GM11168 (cell line): Measurements from ENCODE around the gene ZNF638.
"Not testable (repeated sequence)": the region's sequence is repeated elsewhere in the genome, so short reads cannot be mapped to it uniquely, and the experiment has no call there.

Experiments used
- in situ Hi-C: fragments of 300-500 bp; cut with MboI; formaldehyde crosslinking; loops from one replicate; pipeline ENCODE4 v1.12.0; 2022; ENCODE audit warnings: low sequenced_read_pairs; ENCODE audit not compliant: unreplicated experiment

Gene ZNF638

GRCh38 chr2:71389384-71390072 lies 57.9 kb downstream of the ZNF638 start:
- in situ Hi-C loops, result loop anchor here (10.0 kb wide), 1 partner anchor 65 kb away; the partner anchor contains the start of gene DYSF

GRCh38 chr2:71393216-71393615 lies 61.6 kb downstream of the ZNF638 start:
- in situ Hi-C loops, result no loop called here

GRCh38 chr2:71395471-71395870 lies 63.9 kb downstream of the ZNF638 start:
- in situ Hi-C loops, result no loop called here

DNA sequence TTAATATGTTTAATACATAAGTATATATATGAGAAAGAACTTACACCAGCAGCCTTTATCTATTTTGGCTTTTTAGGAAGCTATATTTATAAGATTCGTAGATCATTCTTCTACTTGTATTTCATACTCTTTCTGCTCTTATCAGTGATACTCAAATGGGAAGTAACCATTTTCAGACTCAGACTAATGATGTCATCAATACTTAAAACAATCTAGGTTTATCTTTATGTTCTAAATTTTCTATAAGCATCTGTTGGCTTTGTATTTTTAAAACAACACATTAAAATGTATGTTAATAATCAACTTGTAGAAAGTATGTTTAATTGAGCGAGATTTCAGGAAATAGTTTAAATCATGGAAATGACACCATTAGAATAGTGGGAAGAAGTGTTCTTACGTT lies 70.8 kb downstream of the ZNF638 start:
- in situ Hi-C loops, result no loop called here

DNA sequence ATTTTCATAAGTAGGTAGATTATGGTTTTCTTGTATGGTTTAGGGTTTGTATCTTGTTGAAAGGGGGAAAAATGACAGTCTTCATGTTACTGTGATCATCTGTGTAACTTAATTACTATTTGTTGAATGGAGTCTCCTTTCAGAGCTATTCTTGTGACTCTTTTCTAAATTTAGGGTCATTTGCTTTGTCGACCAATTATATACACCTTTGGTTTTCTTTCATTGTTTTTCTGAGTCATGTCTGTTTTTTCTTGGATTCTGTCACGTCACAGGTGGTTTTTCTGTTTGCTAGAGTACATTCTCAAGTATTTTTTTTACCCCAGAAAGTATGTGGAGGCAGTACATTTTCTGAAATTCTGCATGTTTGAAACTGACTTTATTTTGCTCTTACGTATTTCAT lies 78.0 kb downstream of the ZNF638 start:
- in situ Hi-C loops, result no loop called here

- in situ Hi-C loops, result no loop called here
Observed at GRCh38 chr2:71410696-71411095, 79.1 kb downstream of the ZNF638 start.

DNA sequence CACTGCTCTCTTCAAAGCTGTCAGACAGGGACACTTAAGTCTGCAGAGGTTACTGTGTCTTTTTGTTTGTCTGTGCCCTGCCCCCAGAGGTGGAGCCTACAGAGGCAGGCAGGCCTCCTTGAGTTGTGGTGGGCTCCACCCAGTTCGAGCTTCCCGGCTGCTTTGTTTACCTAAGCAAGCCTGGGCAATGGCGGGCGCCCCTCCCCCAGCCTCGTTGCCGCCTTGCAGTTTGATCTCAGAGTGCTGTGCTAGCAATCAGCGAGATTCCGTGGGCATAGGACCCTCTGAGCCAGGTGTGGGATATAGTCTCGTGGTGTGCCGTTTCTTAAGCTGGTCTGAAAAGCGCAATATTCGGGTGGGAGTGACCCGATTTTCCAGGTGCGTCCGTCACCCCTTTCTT lies 85.3 kb downstream of the ZNF638 start:
- in situ Hi-C loops, result not testable (repeated sequence)

DNA sequence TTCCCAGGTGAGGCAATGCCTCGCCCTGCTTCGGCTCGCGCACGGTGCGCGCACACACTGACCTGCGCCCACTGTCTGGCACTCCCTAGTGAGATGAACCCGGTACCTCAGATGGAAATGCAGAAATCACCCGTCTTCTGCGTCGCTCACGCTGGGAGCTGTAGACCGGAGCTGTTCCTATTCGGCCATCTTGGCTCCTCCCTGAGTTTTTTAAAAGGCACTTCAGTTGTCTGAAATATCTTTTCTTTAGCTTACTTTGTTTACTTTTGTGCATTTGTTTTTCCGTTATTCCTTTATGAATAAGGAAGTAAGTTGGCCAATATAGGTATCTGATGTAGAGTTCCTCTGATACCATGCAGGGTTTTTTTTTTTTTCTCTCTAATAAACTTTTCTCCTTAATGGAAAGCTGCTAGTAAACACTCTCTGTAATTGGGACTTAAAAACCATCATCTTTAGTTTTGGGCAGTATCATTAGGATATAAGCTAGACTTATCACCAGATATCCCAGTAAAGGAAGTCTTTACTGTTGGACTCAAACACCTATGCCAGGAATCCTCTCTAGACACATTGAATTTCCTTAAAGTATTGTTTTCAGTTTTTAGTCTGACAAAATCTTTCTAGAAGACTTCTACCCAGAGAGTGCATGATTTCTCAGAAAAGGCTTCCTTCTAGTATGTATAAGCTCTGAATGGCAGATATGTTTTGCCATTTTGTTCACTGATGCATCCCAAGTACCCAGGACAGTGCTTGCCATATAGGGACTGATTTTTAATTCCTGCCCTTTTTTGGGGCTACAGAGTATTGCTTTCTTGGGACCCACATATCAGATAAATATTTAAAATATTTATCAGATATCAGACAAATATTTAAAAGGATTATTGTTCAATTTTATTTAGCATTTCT lies 86.0 kb downstream of the ZNF638 start:
- in situ Hi-C loops, result no loop called here

GRCh38 chr2:71419145-71419544 lies 87.6 kb downstream of the ZNF638 start:
- in situ Hi-C loops, result no loop called here

DNA sequence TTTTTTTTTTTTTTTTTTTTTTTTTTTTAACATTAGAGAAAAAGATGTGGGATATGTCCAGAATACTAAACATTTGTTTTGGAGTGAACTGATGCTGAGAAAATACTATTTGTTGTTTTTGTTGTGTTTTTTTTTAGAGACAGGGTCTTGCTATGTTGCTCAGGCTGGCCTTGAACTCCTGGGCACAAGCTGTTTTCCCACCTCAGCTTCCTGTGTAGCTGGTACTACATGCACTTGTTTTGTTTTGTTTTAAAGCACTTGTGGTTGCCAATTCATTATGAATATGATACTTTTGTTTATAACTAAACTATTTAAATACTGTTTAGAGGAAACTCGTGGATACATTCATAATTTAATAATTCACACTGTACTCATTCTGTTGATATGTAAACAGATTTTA lies 88.4 kb downstream of the ZNF638 start:
- in situ Hi-C loops, result no loop called here

DNA sequence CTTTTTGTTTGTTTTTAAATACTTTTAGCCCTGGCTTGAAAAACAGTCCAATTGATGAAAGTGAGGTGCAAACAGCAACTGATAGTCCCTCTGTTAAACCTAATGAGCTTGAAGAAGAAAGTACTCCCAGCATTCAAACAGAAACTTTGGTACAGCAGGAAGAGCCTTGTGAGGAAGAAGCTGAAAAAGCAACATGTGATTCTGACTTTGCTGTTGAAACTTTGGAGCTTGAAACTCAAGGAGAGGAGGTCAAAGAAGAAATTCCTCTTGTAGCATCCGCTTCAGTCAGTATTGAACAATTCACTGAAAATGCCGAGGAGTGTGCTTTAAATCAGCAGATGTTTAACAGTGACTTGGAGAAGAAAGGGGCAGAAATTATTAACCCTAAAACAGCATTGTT lies 91.2 kb downstream of the ZNF638 start:
- in situ Hi-C loops, result no loop called here

DNA sequence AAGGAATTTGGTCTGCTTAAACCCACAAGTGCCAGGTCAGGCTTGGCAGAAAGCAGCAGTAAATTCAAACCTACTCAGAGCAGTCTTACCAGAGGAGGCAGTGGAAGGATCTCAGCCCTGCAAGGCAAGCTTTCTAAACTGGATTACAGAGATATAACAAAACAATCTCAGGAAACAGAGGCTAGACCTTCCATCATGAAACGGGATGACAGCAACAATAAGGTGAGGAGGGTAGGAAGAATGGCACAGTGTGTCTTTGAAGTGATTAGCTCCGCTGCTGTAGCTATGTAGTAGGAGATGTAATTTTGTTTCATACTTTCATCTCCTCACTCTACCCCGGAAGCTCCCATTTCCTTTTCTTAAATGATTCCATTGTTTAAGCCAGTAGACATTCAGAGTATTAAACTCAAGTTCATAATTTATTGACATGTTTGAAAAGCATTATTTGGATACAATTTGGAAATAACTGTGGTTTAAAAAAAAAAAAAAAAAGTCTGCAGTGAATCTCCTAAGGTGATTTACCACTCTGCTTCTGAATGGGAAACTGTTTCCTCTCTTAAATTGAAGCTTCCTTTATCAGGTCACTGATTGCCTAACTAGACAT lies 92.3 kb downstream of the ZNF638 start:
- in situ Hi-C loops, result no loop called here

- in situ Hi-C loops, result no loop called here
Observed at GRCh38 chr2:71426721-71427120, 95.1 kb downstream of the ZNF638 start.

- in situ Hi-C loops, result no loop called here
Observed at GRCh38 chr2:71428472-71429383, 97.1 kb downstream of the ZNF638 start.

- in situ Hi-C loops, result not testable (repeated sequence)
Observed at GRCh38 chr2:71445142-71445541, 113.6 kb downstream of the ZNF638 start.

GRCh38 chr2:71446505-71446904 lies 114.9 kb downstream of the ZNF638 start:
- in situ Hi-C loops, result no loop called here

GRCh38 chr2:71449343-71449742 lies 117.8 kb downstream of the ZNF638 start:
- in situ Hi-C loops, result no loop called here

DNA sequence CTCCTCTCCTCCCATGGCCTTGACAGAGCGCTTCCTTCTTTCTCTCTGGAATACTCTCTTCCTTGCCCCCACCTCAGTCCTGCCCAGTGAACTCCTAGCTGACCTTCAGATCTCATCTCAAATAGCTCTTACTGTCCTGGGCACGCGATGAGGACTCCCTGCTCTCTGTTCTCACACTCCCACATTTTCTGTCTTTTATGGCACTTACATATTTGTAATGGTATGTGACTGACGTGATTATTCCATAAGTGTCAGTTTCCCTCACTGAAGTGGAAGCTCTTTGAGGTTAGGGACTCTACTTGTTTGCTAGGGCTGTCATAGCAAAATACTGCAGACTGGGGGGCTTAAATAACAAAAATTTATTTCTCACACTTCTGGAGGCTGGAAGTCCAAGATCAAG lies 120.1 kb downstream of the ZNF638 start:
- in situ Hi-C loops, result loop anchor here (10.0 kb wide), 1 partner anchor 67 kb away; no protein-coding TSS in a partner anchor

DNA sequence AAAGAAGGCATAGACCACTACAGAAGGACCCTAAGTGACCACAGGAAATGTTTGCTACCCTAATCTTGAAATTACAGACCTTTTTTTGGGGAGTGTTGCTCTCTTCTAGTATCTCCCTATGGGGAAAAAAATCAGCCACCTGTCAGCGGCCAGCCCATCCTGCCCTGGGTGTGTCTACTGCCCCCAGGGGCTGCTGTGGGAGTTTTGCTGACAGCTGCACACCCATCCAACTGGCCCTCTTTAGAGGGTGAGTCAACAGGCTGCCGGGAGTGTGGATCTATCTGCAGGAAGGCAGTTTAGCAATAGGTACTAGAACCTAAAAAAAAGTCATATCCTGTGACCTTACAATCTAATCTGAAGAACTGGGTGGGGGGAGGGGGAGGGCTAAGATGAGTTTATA lies 121.0 kb downstream of the ZNF638 start:
- in situ Hi-C loops, result loop anchor here (10.0 kb wide), 1 partner anchor 68 kb away; no protein-coding TSS in a partner anchor
